Lower leg skin (tissue), 3 donors: ENCODE data around the gene SLC29A3.

Source experiments
- CTCF ChIP-seq, 3 donors: fragments of 450-650 bp; IDR thresholded peaks; one replicate each; pipeline ENCODE4 v1.5.1; 2016; ENCODE audit warnings: antibody characterized with exemption in 3 of 3, mild to moderate bottlenecking in 3 of 3, moderate library complexity in 2 of 3
- POLR2A ChIP-seq, 2 donors: fragments of 450-650 bp; IDR thresholded peaks; one replicate each; pipeline ENCODE4 v1.6.1; 2016 to 2017; ENCODE audit warnings: antibody characterized with exemption in 2 of 2, mild to moderate bottlenecking in 1 of 2, moderate library complexity in 1 of 2

GRCh38 chr10:71288461-71288860 is 30.6 kb upstream of the SLC29A3 start:
- TF ChIP-seq CTCF (IDR thresholded peaks at IDR 0.05) (no peak), POLR2A (IDR thresholded peaks at IDR 0.05) (no peak)
